Effector CD4-positive, alpha-beta T cell (primary cell): ENCODE results near the gene KRTAP10-8.
"Not testable (repeated sequence)": the region's sequence is repeated elsewhere in the genome, so short reads cannot be mapped to it uniquely, and the experiment has no call there.

Experiments used
- DNase-seq: peaks from one replicate; pipeline ENCODE4 v3.0.0-alpha.2; 2020

KRTAP10-8 gene

GRCh38 chr21:44600118-44600978, 11.5 kb upstream of the KRTAP10-8 start, which contains the start of gene KRTAP10-7:
Gene KRTAP10-7, plus strand, starts transcription at chr21:44600597. Its CDS starts 25 bp downstream, at chr21:44600622.
- DNase-seq = not testable (repeated sequence)

GRCh38 chr21:44601091-44601490, 10.8 kb upstream of the KRTAP10-8 start:
- DNase-seq = not testable (repeated sequence)

- no peak for DNase-seq
Measured at GRCh38 chr21:44601596-44602462, 10.1 kb upstream of the KRTAP10-8 start.

- no peak for DNase-seq
Measured at GRCh38 chr21:44602463-44602850, 9.4 kb upstream of the KRTAP10-8 start.

GRCh38 chr21:44603109-44603875, 8.6 kb upstream of the KRTAP10-8 start:
- no peak for DNase-seq

- no peak for DNase-seq
Measured at GRCh38 chr21:44603911-44604310, 8.0 kb upstream of the KRTAP10-8 start.

GRCh38 chr21:44606495-44606894, 5.4 kb upstream of the KRTAP10-8 start:
- no peak for DNase-seq

GRCh38 chr21:44609193-44609592, 2.7 kb upstream of the KRTAP10-8 start:
- no peak for DNase-seq

GRCh38 chr21:44610157-44610843, 1.6 kb upstream of the KRTAP10-8 start:
- not testable (repeated sequence) for DNase-seq

- no peak for DNase-seq
Measured at GRCh38 chr21:44611551-44611950, 328 bp upstream of the KRTAP10-8 start.

- no peak for DNase-seq
Measured at GRCh38 chr21:44612669-44613229, 870 bp downstream of the KRTAP10-8 start.

GRCh38 chr21:44613386-44614155, 1.7 kb downstream of the KRTAP10-8 start:
- no peak for DNase-seq

- no peak for DNase-seq
Measured at GRCh38 chr21:44614161-44614631, 2.3 kb downstream of the KRTAP10-8 start.

- DNase-seq = no peak
Measured at GRCh38 chr21:44614961-44615391, 3.1 kb downstream of the KRTAP10-8 start.

GRCh38 chr21:44615466-44615865, 3.6 kb downstream of the KRTAP10-8 start:
- DNase-seq = no peak

GRCh38 chr21:44615911-44616590, 4.2 kb downstream of the KRTAP10-8 start:
- DNase-seq = no peak

GRCh38 chr21:44616591-44616926, 4.7 kb downstream of the KRTAP10-8 start:
- no peak for DNase-seq

- no peak for DNase-seq
Measured at GRCh38 chr21:44617071-44617501, 5.2 kb downstream of the KRTAP10-8 start.

- DNase-seq = no peak
Measured at GRCh38 chr21:44618504-44618903, 6.6 kb downstream of the KRTAP10-8 start.

GRCh38 chr21:44618909-44619308, 7.0 kb downstream of the KRTAP10-8 start:
- peak; percentile 48 for DNase-seq
